Mesenchymal stem cell (in vitro differentiated cells and primary cell): Measurements from ENCODE around the gene KIF26A.

ENCODE experiments used
- DNase-seq: peaks from one replicate; pipeline ENCODE4 v3.0.0-alpha.2; 2013
- H2AFZ ChIP-seq: one replicate; pipeline ENCODE4 v1.6.1; 2013; ENCODE audit warnings: low read depth, mild to moderate bottlenecking, control low read depth, inconsistent platforms, low read length, moderate library complexity
- H2AK5ac ChIP-seq: 2 replicates; pipeline ENCODE4 v1.6.1; 2013; ENCODE audit warnings: low read length, moderate library complexity, mild to moderate bottlenecking, inconsistent platforms; ENCODE audit not compliant: severe bottlenecking
- H2BK120ac ChIP-seq: one replicate; pipeline ENCODE4 v1.6.1; 2013; ENCODE audit warnings: low read depth, mild to moderate bottlenecking, inconsistent platforms, low read length, moderate library complexity
- H2BK12ac ChIP-seq, 2 experiments: one replicate each; pipeline ENCODE4 v1.6.1; 2013; ENCODE audit warnings: inconsistent platforms in 2 of 2, low read length in 2 of 2, mild to moderate bottlenecking in 2 of 2, moderate library complexity in 2 of 2, control low read depth in 1 of 2
- H2BK15ac ChIP-seq: one replicate; pipeline ENCODE4 v1.6.1; 2013; ENCODE audit warnings: mild to moderate bottlenecking, low read depth, inconsistent platforms; ENCODE audit not compliant: poor library complexity, severe bottlenecking
- H2BK5ac ChIP-seq: 2 replicates; pipeline ENCODE4 v1.6.1; 2013; ENCODE audit warnings: low read depth, mild to moderate bottlenecking, low read length, control low read depth, inconsistent platforms; ENCODE audit not compliant: poor library complexity, severe bottlenecking
- H3K14ac ChIP-seq, 2 experiments: one replicate each; pipeline ENCODE4 v1.6.1; 2013; ENCODE audit warnings: inconsistent platforms in 2 of 2, low read length in 2 of 2, control low read depth in 1 of 2, mild to moderate bottlenecking in 1 of 2, moderate library complexity in 1 of 2
- H3K18ac ChIP-seq, 2 experiments: one replicate each; pipeline ENCODE4 v1.6.1; 2013; ENCODE audit warnings: inconsistent platforms in 2 of 2, low read length in 2 of 2, control low read depth in 1 of 2, low read depth in 1 of 2, mild to moderate bottlenecking in 1 of 2
- H3K23ac ChIP-seq, 2 experiments: one replicate each; pipeline ENCODE4 v1.6.1; 2013; ENCODE audit warnings: inconsistent platforms in 2 of 2, low read length in 2 of 2, mild to moderate bottlenecking in 2 of 2, moderate library complexity in 2 of 2, control low read depth in 1 of 2
- H3K27ac ChIP-seq: 2 replicates; pipeline ENCODE4 v1.5.1; 2013; ENCODE audit warnings: mild to moderate bottlenecking, moderate library complexity, low read length, control low read depth, inconsistent platforms; ENCODE audit not compliant: poor library complexity, severe bottlenecking
- H3K27me3 ChIP-seq, 2 experiments: 2 replicates each; pipeline versions ENCODE4 v1.6.1 to v1.7.0; 2013; ENCODE audit warnings: low read length in 2 of 2, mild to moderate bottlenecking in 2 of 2, moderate library complexity in 2 of 2, control low read depth in 1 of 2, inconsistent platforms in 1 of 2; ENCODE audit not compliant: control insufficient read depth in 1 of 2, insufficient read depth in 1 of 2
- H3K36me3 ChIP-seq, 2 experiments: 2 replicates each; pipeline versions ENCODE4 v1.6.1 to v1.7.0; 2013; ENCODE audit warnings: low read length in 2 of 2, control low read depth in 1 of 2, inconsistent platforms in 1 of 2, low read depth in 1 of 2, mild to moderate bottlenecking in 1 of 2; ENCODE audit not compliant: insufficient read depth in 2 of 2, control insufficient read depth in 1 of 2
- H3K4ac ChIP-seq, 2 experiments: one replicate each; pipeline ENCODE4 v1.6.1; 2013; ENCODE audit warnings: inconsistent platforms in 2 of 2, low read length in 2 of 2, mild to moderate bottlenecking in 2 of 2, moderate library complexity in 2 of 2, control low read depth in 1 of 2, low read depth in 1 of 2
- H3K4me1 ChIP-seq: 2 replicates; pipeline ENCODE4 v1.6.1; 2013; ENCODE audit warnings: low read depth, low read length, control low read depth; ENCODE audit not compliant: control insufficient read depth, insufficient read depth
- H3K4me2 ChIP-seq: 2 replicates; pipeline ENCODE4 v1.6.1; 2013; ENCODE audit warnings: low read length, mild to moderate bottlenecking, inconsistent platforms; ENCODE audit not compliant: poor library complexity, severe bottlenecking
- H3K4me3 ChIP-seq, 2 experiments: 2 replicates each; pipeline versions ENCODE4 v1.5.1 to v1.7.0; 2013; ENCODE audit warnings: low read length in 2 of 2, mild to moderate bottlenecking in 2 of 2, control low read depth in 1 of 2, low read depth in 1 of 2; ENCODE audit not compliant: insufficient read depth in 1 of 2
- H3K79me1 ChIP-seq: replicated peaks from 2 replicates; pipeline ENCODE4 v1.6.1; 2013; ENCODE audit warnings: mild to moderate bottlenecking, control low read depth, low read length, inconsistent platforms; ENCODE audit not compliant: poor library complexity, severe bottlenecking
- H3K9ac ChIP-seq: 2 replicates; pipeline ENCODE4 v1.7.0; 2013; ENCODE audit warnings: mild to moderate bottlenecking, low read length, moderate library complexity
- H3K9me3 ChIP-seq: 2 replicates; pipeline ENCODE4 v1.7.0; 2013; ENCODE audit warnings: mild to moderate bottlenecking, low read length; ENCODE audit not compliant: control insufficient read depth
- H4K8ac ChIP-seq: one replicate; pipeline ENCODE4 v1.6.1; 2013; ENCODE audit warnings: inconsistent platforms, mild to moderate bottlenecking, low read length, moderate library complexity
- H4K91ac ChIP-seq: one replicate; pipeline ENCODE4 v1.6.1; 2013; ENCODE audit warnings: mild to moderate bottlenecking, low read length, inconsistent platforms
- WGBS: methylation state at CpG from one replicate; pipeline ENCODE4 v1.1.7; 2013; ENCODE audit warnings: mixed read lengths; 5-methylcytosine and 5-hydroxymethylcytosine counted together

Gene KIF26A

DNA sequence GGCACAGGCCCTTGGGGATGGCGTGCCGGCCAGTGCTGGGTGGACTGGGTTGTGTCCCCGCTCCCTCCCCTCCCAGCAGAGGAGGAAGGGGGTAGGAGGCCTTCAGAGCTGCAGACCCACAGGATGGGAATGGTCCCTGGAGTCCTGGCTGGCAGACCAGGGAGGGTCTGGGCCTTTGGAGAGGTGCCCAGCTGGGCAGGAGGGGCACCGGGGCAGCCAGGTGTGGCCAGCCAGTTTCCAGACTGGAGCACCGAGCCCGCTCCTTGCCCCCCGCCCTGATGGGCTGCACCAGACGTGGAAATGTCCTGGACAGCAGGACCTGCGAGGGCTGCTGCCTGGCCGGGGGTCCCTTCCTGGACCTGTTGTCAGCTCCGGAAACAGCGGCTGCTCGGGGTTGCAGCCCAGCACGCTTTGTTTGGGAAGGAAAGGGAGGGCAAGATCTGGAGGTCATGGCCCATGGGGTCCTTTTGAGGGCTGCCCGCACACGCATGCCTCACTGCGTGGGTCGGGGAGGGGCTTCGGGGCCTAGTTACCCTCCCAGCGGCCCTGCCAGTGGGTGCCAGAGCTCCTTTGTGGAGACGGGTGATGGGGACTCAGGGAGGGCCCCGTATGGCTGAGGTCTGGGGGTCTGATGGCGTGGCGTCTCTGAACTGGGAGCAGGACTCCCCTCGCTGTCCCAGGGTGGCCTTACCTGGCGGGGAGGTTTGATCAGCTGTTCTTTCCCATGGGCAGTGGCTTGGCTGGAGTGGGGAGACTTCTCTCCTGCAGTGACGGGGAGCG lies 9.1 kb downstream of the KIF26A start:
- peak overlapping the region; percentile 92 for H4K91ac ChIP-seq
- H3K4me3 ChIP-seq: no peak overlapping the region
- H3K4me1 ChIP-seq: peaks cover 25% of the 10 kb centered on the region
- H2BK12ac ChIP-seq: peak overlapping the region; percentile 64 to 80
- H3K23ac ChIP-seq: no peak overlapping the region
- no peak overlapping the region for H3K27ac ChIP-seq
- no peak overlapping the region for H3K9ac ChIP-seq
- H4K8ac ChIP-seq: peak overlapping the region; percentile 5
- peak overlapping the region; percentile 63 for H2BK15ac ChIP-seq
- no peaks in the 10 kb centered on the region for H3K9me3 ChIP-seq
- peaks cover 29 to 39% of the 10 kb centered on the region in 2 experiments for H3K27me3 ChIP-seq
- peak overlapping the region; percentile 7 to 60 for H3K4ac ChIP-seq
- 57% methylated on average over 28 of the region's 28 CpGs for WGBS
- H2AK5ac ChIP-seq: no peak overlapping the region
- H2AFZ ChIP-seq: no peak overlapping the region
- H3K79me1 ChIP-seq: no peaks in the 10 kb centered on the region
- H3K36me3 ChIP-seq: no peaks in the 10 kb centered on the region
- no peak overlapping the region for H2BK5ac ChIP-seq
- no peak for DNase-seq
- no peak overlapping the region for H3K4me2 ChIP-seq
- H3K14ac ChIP-seq: no peak overlapping the region
- peak overlapping the region; percentile 45 to 61 for H3K18ac ChIP-seq
- peak overlapping the region; percentile 4 for H2BK120ac ChIP-seq

DNA sequence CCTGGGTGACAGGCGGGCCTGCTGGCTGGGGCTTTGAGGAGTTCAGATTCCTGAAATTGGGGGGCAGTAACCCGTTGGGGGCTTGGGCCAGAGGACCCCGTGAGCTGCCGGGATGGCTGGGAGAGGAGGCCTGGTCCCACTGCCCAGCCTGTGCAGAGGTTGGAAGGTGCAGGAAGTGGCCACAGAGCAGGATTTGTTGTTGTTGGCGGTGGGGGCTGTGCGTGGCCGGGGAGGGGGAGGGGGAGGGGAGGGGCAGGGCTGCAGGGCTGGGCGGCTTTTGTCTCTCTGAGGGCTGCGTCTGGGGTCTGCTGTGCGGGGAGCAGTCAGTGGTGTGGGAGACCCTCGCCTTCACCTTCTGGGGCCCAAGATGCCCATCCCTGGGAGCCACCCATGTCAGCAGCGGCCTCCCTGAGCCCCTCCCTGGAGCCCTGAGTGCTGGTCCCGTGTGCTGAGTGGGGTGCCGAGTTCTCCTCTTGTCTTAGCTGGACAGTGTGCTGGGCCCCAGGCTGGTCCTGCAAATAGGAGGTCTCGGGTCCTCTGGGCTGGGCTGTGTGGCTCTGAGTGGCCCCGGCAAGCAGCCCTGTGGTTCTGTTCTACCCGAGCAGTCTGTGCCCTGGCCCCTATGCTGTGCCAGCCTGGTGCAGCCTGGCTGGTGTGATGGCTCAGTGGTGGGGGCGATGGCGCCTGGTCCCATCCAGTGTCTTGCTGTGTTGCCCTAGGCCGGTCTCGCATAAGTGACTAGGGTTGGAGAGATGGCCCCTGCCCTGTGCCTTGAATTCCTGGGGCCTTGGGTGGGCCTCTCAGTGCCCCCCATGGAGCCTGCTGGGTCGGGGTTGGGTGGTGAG lies 10.3 kb downstream of the KIF26A start:
- Histone ChIP-seq H2BK15ac (peak overlapping the region; percentile 95), H3K23ac (no peak overlapping the region), H3K4me2 (no peak overlapping the region), H3K36me3 (no peaks in the 10 kb centered on the region), H3K79me1 (no peaks in the 10 kb centered on the region), H2BK5ac (no peak overlapping the region), H2BK12ac (peak overlapping the region; percentile 91 to 98), H2BK120ac (peak overlapping the region; percentile 97), H2AK5ac (no peak overlapping the region), H4K8ac (peak overlapping the region; percentile 97), H3K14ac (peak overlapping the region in 1 of 2 experiments; percentile 88), H3K4ac (peak overlapping the region; percentile 96 to 99), H4K91ac (peak overlapping the region; percentile 100), H3K27me3 (peaks cover 18 to 30% of the 10 kb centered on the region in 2 experiments), H3K9ac (no peak overlapping the region), H2AFZ (no peak overlapping the region), H3K9me3 (no peaks in the 10 kb centered on the region), H3K4me1 (peaks cover 25% of the 10 kb centered on the region), H3K4me3 (no peak overlapping the region), H3K27ac (no peak overlapping the region), H3K18ac (peak overlapping the region; percentile 61 to 100)
- peak; percentile 14 for DNase-seq
- WGBS: 42% methylated on average over 19 of the region's 22 CpGs

DNA sequence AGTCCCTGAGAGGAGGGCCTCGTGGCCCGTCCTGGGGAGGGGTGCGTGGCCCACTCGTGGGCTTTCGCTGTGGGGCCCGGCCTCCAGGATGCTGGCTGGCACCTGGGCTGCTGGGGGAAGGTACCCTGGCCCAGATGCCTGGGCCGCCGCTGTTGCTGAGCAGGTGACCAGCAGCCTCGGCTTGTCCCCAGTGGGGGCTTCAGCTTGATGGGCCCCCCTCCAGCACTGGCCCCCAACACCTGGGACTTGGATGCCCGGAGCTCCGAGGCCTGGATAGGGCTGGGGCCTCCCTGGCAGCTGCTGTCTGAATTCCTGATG lies 10.8 kb downstream of the KIF26A start:
- Histone ChIP-seq H2AFZ (no peak overlapping the region), H3K18ac (peak overlapping the region; percentile 61 to 100), H3K4ac (peak overlapping the region; percentile 96 to 99), H3K79me1 (no peaks in the 10 kb centered on the region), H2BK5ac (no peak overlapping the region), H3K27me3 (peaks cover 14 to 25% of the 10 kb centered on the region in 2 experiments), H2BK12ac (peak overlapping the region; percentile 91 to 98), H3K14ac (peak overlapping the region in 1 of 2 experiments; percentile 88), H4K91ac (peak overlapping the region; percentile 100), H4K8ac (peak overlapping the region; percentile 98), H3K4me3 (no peak overlapping the region), H2BK15ac (no peak overlapping the region), H2AK5ac (no peak overlapping the region), H3K4me2 (no peak overlapping the region), H2BK120ac (peak overlapping the region; percentile 97), H3K27ac (no peak overlapping the region), H3K23ac (no peak overlapping the region), H3K9ac (no peak overlapping the region), H3K9me3 (no peaks in the 10 kb centered on the region), H3K4me1 (peaks cover 25% of the 10 kb centered on the region), H3K36me3 (no peaks in the 10 kb centered on the region)
- DNase-seq: no peak
- WGBS: 65% methylated on average over 9 of the region's 11 CpGs

DNA sequence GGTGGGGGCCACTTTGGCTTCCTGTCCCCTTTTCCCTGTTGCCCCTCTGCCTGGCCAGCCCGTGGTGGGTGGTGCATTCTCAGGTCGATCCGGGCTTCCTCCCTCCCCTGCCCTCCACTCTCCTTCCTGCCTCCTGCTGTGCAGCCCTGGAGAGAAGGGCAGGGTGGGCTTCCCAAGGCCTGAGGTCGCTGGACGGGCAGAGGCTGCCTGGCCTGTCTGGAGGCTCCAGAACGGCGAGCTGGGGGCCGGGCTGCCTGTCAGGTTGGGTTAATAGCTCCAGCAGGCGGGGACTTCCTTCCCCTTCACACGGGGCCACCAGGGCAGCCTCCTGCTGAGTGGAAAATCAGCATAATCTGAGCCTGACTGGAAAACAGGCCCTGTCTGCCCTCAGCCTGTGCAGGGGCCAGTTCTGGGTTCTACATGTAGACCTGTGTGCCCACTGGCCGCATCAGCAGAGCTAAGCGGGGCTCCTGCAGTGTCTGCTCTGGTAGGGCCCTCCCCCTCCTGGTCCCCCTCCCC lies 11.3 kb downstream of the KIF26A start:
- H4K91ac ChIP-seq: peak overlapping the region; percentile 100
- 0% methylated on average over 10 of the region's 12 CpGs for WGBS
- no peak overlapping the region for H2BK5ac ChIP-seq
- peak overlapping the region; percentile 97 for H2BK120ac ChIP-seq
- H3K18ac ChIP-seq: peak overlapping the region; percentile 84 to 100
- H3K27me3 ChIP-seq: peaks cover 12 to 20% of the 10 kb centered on the region in 2 experiments
- peak overlapping the region; percentile 73 to 98 for H2BK12ac ChIP-seq
- DNase-seq: peak; percentile 91
- peaks cover 29% of the 10 kb centered on the region for H3K4me1 ChIP-seq
- H3K4me3 ChIP-seq: no peak overlapping the region
- H3K36me3 ChIP-seq: no peaks in the 10 kb centered on the region
- H3K79me1 ChIP-seq: no peaks in the 10 kb centered on the region
- peak overlapping the region; percentile 99 for H2BK15ac ChIP-seq
- no peak overlapping the region for H3K23ac ChIP-seq
- peak overlapping the region; percentile 98 for H4K8ac ChIP-seq
- no peak overlapping the region for H2AK5ac ChIP-seq
- H3K27ac ChIP-seq: no peak overlapping the region
- no peak overlapping the region for H2AFZ ChIP-seq
- H3K9me3 ChIP-seq: no peaks in the 10 kb centered on the region
- peak overlapping the region in 1 of 2 experiments; percentile 29 for H3K14ac ChIP-seq
- H3K4me2 ChIP-seq: peak overlapping the region; percentile 4
- no peak overlapping the region for H3K9ac ChIP-seq
- H3K4ac ChIP-seq: peak overlapping the region; percentile 88 to 96
